H9 (cell line): ENCODE data around the gene SP8. TPM values are rescaled to one million over a fixed set of nuclear protein-coding genes. Genes with fewer than 3 reads are reported as not detected.

Experiments
- DNase-seq: peaks from one replicate; pipeline ENCODE4 v3.0.0-alpha.2; 2017
- H2AFZ ChIP-seq: one replicate; pipeline ENCODE4 v1.6.1; 2013; ENCODE audit warnings: mild to moderate bottlenecking, low read length, control low read depth, moderate library complexity
- H2AK5ac ChIP-seq: 2 replicates; pipeline ENCODE4 v1.6.1; 2013; ENCODE audit warnings: low read length, control low read depth, mixed read lengths; ENCODE audit not compliant: insufficient read length
- H2BK120ac ChIP-seq: one replicate; pipeline ENCODE4 v1.6.1; 2013; ENCODE audit warnings: low read depth, mild to moderate bottlenecking, low read length, control low read depth, inconsistent platforms; ENCODE audit not compliant: poor library complexity, severe bottlenecking
- H2BK12ac ChIP-seq: 2 replicates; pipeline ENCODE4 v1.6.1; 2013; ENCODE audit warnings: low read length, control low read depth, mixed read lengths, low read depth; ENCODE audit not compliant: insufficient read length
- H2BK15ac ChIP-seq: 2 replicates; pipeline ENCODE4 v1.6.1; 2013; ENCODE audit warnings: low read depth, low read length, control low read depth
- H2BK20ac ChIP-seq: one replicate; pipeline ENCODE4 v1.6.1; 2013; ENCODE audit warnings: low read depth, mild to moderate bottlenecking, low read length, control low read depth, inconsistent platforms; ENCODE audit not compliant: poor library complexity, severe bottlenecking
- H2BK5ac ChIP-seq: 2 replicates; pipeline ENCODE4 v1.6.1; 2013; ENCODE audit warnings: low read length, control low read depth, mixed read lengths; ENCODE audit not compliant: insufficient read length
- H3K14ac ChIP-seq: 2 replicates; pipeline ENCODE4 v1.6.1; 2013; ENCODE audit warnings: low read length, control low read depth; ENCODE audit not compliant: insufficient read depth
- H3K18ac ChIP-seq: 2 replicates; pipeline ENCODE4 v1.6.1; 2013; ENCODE audit warnings: low read depth, mild to moderate bottlenecking, mixed read lengths, low read length, control low read depth; ENCODE audit not compliant: insufficient read length
- H3K23ac ChIP-seq: 2 replicates; pipeline ENCODE4 v1.6.1; 2013; ENCODE audit warnings: low read length, control low read depth, mixed read lengths, low read depth; ENCODE audit not compliant: insufficient read length
- H3K23me2 ChIP-seq: 2 replicates; pipeline ENCODE4 v1.6.1; 2013; ENCODE audit warnings: low read depth, mild to moderate bottlenecking, mixed read lengths, low read length, control low read depth; ENCODE audit not compliant: insufficient read length, poor library complexity, severe bottlenecking
- H3K27ac ChIP-seq: 2 replicates; pipeline ENCODE4 v1.5.1; 2013; ENCODE audit warnings: low read length, control low read depth, mixed read lengths, low read depth; ENCODE audit not compliant: insufficient read length
- H3K27me3 ChIP-seq: 2 replicates; pipeline ENCODE4 v1.6.1; 2013; ENCODE audit warnings: low read length, control low read depth, inconsistent platforms; ENCODE audit not compliant: insufficient read depth
- H3K4ac ChIP-seq: 2 replicates; pipeline ENCODE4 v1.6.1; 2013; ENCODE audit warnings: low read depth, mild to moderate bottlenecking, control low read depth, inconsistent platforms, low read length, moderate library complexity
- H3K4me1 ChIP-seq: 2 replicates; pipeline ENCODE4 v1.6.1; 2013; ENCODE audit warnings: low read length, control low read depth, inconsistent platforms; ENCODE audit not compliant: insufficient read depth
- H3K4me2 ChIP-seq: 2 replicates; pipeline ENCODE4 v1.6.1; 2013; ENCODE audit warnings: low read length, control low read depth, mixed read lengths; ENCODE audit not compliant: insufficient read length, insufficient read depth
- H3K56ac ChIP-seq: 2 replicates; pipeline ENCODE4 v1.6.1; 2013; ENCODE audit warnings: low read depth, mild to moderate bottlenecking, mixed read lengths, low read length, control low read depth; ENCODE audit not compliant: insufficient read length
- H3K79me1 ChIP-seq: 2 replicates; pipeline ENCODE4 v1.6.1; 2013; ENCODE audit warnings: low read depth, mild to moderate bottlenecking, moderate library complexity, low read length, control low read depth, inconsistent platforms; ENCODE audit not compliant: insufficient read depth, poor library complexity, severe bottlenecking
- H3K79me2 ChIP-seq: 2 replicates; pipeline ENCODE4 v1.6.1; 2013; ENCODE audit warnings: low read length, control low read depth, inconsistent platforms; ENCODE audit not compliant: insufficient read depth
- H3K9ac ChIP-seq: 2 replicates; pipeline ENCODE4 v1.6.1; 2013; ENCODE audit warnings: low read length, control low read depth, mixed read lengths; ENCODE audit not compliant: insufficient read length; ENCODE audit errors: extremely low read depth
- H3K9me3 ChIP-seq: one replicate; pipeline ENCODE4 v1.6.1; 2013; ENCODE audit warnings: low read depth, low read length, inconsistent platforms; ENCODE audit not compliant: control insufficient read depth
- H3T11ph ChIP-seq: one replicate; pipeline ENCODE4 v1.6.1; 2013; ENCODE audit warnings: mild to moderate bottlenecking, low read length, control low read depth, inconsistent platforms
- H4K20me1 ChIP-seq: one replicate; pipeline ENCODE4 v1.6.1; 2013; ENCODE audit not compliant: control insufficient read depth, insufficient read length, insufficient read depth
- H4K5ac ChIP-seq: 2 replicates; pipeline ENCODE4 v1.6.1; 2013; ENCODE audit warnings: low read depth, mild to moderate bottlenecking, mixed read lengths, low read length, control low read depth; ENCODE audit not compliant: insufficient read length
- H4K8ac ChIP-seq: replicated peaks from 2 replicates; pipeline ENCODE4 v1.6.1; 2013; ENCODE audit warnings: low read length, control low read depth, mixed read lengths, low read depth; ENCODE audit not compliant: insufficient read length
- H4K91ac ChIP-seq: 2 replicates; pipeline ENCODE4 v1.6.1; 2013; ENCODE audit warnings: low read depth, mild to moderate bottlenecking, moderate library complexity, mixed read lengths, low read length, control low read depth; ENCODE audit not compliant: insufficient read length
- H3K27ac Mint-ChIP-seq, 3 experiments: 2 replicates in 2 of 3; 3 replicates in 1 of 3; pipeline ENCODE4 v1.8.0; 2020 to 2021; ENCODE audit warnings: mixed read lengths in 3 of 3, mild to moderate bottlenecking in 1 of 3, moderate library complexity in 1 of 3
- H3K27me3 Mint-ChIP-seq: 2 replicates; pipeline ENCODE4 v1.8.0; 2021; ENCODE audit warnings: low read depth, mild to moderate bottlenecking, moderate library complexity, mixed read lengths
- H3K36me3 Mint-ChIP-seq, 3 experiments: 2 replicates in 2 of 3; 3 replicates in 1 of 3; pipeline ENCODE4 v1.8.0; 2020 to 2021; ENCODE audit warnings: low read depth in 3 of 3, mixed read lengths in 3 of 3; ENCODE audit not compliant: insufficient read depth in 1 of 3
- H3K4me1 Mint-ChIP-seq, 2 experiments: 2 replicates each; pipeline ENCODE4 v1.8.0; 2020; ENCODE audit warnings: mixed read lengths in 2 of 2
- H3K4me3 Mint-ChIP-seq, 2 experiments: 2 replicates in 1 of 2; 3 replicates in 1 of 2; pipeline ENCODE4 v1.8.0; 2020 to 2021; ENCODE audit warnings: mild to moderate bottlenecking in 2 of 2, mixed read lengths in 2 of 2, moderate library complexity in 1 of 2
- H3K9me3 Mint-ChIP-seq, 2 experiments: 2 replicates in 1 of 2; 3 replicates in 1 of 2; pipeline ENCODE4 v1.8.0; 2020; ENCODE audit warnings: mild to moderate bottlenecking in 2 of 2, mixed read lengths in 2 of 2, moderate library complexity in 1 of 2
- WGBS: extraction: QIAGEN DNeasy Blood & Tissue Kit; methylation state at CpG from one replicate; pipeline ENCODE4 v1.1.7; 2013; ENCODE audit warnings: missing lambda C conversion rate, low lambda C conversion rate, mixed read lengths; ENCODE audit not compliant: insufficient read length; ENCODE audit errors: extremely low coverage; 5-methylcytosine and 5-hydroxymethylcytosine counted together
- total RNA-seq: library from RNA; stranded (reverse); gene quantifications from 2 replicates; pipeline ENCODE4 v1.2.1, GENCODE V29; 2021
- TF ChIP-seq, protein P1 (sequence below): fragments of 200-600 bp; sonication (generic); conservative IDR thresholded peaks from 3 replicates; pipeline ENCODE4 v1.8.0; 2021; ENCODE audit warnings: antibody characterized with exemption, mild to moderate bottlenecking

The SP8 gene
- total RNA-seq, 1 experiment from 2014 or later, result 3.5 TPM

DNA sequence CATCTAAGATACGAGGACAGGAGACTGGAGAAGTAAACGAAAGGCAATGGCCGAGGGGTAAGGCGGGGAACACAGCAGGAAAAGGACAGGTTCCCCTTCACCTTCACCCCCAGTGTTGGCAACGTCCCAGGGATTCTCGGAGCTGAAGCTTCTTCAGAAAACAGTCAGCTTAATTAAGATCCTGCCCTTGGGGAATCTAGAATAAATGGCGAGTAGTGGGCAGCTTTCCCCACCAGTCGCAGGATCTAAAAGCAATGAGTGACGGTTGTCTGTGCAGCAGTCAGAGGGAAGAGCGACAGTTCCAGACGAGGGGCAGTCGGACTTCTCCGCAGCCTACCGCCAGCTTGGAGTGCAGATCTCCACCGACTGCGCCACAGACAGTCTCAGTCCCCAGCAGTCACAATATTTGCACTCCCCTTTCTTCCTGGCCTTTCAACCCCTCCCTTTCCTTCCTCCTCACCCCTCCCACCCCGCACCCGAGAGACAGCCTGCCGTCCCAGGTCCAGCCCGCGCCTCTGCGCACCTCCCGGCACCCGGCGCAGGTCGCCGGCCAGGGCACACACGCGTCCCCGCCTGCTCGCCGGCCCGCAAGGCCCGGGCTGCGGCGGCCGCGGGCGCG, 10.9 kb upstream of the SP8 start:
- Histone ChIP-seq H2BK5ac (no peak overlapping the region), H4K8ac (no peak overlapping the region), H3K4me2 (peak overlapping the region; percentile 98), H3K14ac (no peak overlapping the region), H3K27me3 (peaks cover 22% of the 10 kb centered on the region), H3K4ac (no peak overlapping the region), H3K79me2 (peaks cover 2% of the 10 kb centered on the region; the same call in 1 of the 2 replicates), H3K9ac (peak overlapping the region; percentile 16), H4K20me1 (no peaks in the 10 kb centered on the region), H2AK5ac (no peak overlapping the region), H3T11ph (no peak overlapping the region), H2BK12ac (no peak overlapping the region), H2BK20ac (no peak overlapping the region), H3K4me1 (peaks cover 7% of the 10 kb centered on the region), H2AFZ (no peak overlapping the region), H4K5ac (no peak overlapping the region), H3K23ac (no peak overlapping the region), H3K18ac (no peak overlapping the region), H2BK15ac (no peak overlapping the region; the same call in 1 of the 2 replicates), H3K9me3 (no peaks in the 10 kb centered on the region), H2BK120ac (no peak overlapping the region), H3K23me2 (peaks cover 17% of the 10 kb centered on the region), H3K79me1 (no peaks in the 10 kb centered on the region), H3K56ac (no peak overlapping the region), H3K27ac (no peak overlapping the region), H4K91ac (no peak overlapping the region)
- Mint-ChIP-seq H3K9me3 (no peaks in the 10 kb centered on the region; a peak in 2 of 5 replicates), H3K27me3 (peaks cover 43% of the 10 kb centered on the region), H3K27ac (peak overlapping the region in 2 of 3 experiments; percentile 27 to 31; a peak in 2 of 7 replicates), H3K4me3 (peak overlapping the region; percentile 85 to 97), H3K4me1 (peaks cover 57 to 71% of the 10 kb centered on the region in 2 experiments), H3K36me3 (no peaks in the 10 kb centered on the region)
- TF ChIP-seq, protein P1, sequence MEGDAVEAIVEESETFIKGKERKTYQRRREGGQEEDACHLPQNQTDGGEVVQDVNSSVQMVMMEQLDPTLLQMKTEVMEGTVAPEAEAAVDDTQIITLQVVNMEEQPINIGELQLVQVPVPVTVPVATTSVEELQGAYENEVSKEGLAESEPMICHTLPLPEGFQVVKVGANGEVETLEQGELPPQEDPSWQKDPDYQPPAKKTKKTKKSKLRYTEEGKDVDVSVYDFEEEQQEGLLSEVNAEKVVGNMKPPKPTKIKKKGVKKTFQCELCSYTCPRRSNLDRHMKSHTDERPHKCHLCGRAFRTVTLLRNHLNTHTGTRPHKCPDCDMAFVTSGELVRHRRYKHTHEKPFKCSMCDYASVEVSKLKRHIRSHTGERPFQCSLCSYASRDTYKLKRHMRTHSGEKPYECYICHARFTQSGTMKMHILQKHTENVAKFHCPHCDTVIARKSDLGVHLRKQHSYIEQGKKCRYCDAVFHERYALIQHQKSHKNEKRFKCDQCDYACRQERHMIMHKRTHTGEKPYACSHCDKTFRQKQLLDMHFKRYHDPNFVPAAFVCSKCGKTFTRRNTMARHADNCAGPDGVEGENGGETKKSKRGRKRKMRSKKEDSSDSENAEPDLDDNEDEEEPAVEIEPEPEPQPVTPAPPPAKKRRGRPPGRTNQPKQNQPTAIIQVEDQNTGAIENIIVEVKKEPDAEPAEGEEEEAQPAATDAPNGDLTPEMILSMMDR, result no peak
- no peak for DNase-seq
- no CpG with 5 or more reads among the region's 40 CpGs for WGBS
